MM.1S (cell line): ENCODE results near the gene SLC17A9.

Experiments used
- CTCF ChIP-seq: fragments of 300-600 bp; sonication (generic); IDR thresholded peaks from 2 replicates; pipeline ENCODE4 v1.5.1; 2016; ENCODE audit warnings: antibody characterized with exemption, low read length, mixed read lengths
- EZH2 ChIP-seq: fragments of 300-600 bp; sonication (generic); optimal IDR thresholded peaks from 2 replicates; pipeline ENCODE3; 2017; ENCODE audit warnings: low read depth, mild to moderate bottlenecking, antibody characterized with exemption, low read length, mixed read lengths
- EZH2phosphoT487 ChIP-seq: fragments of 300-600 bp; sonication (generic); IDR thresholded peaks from 2 replicates; pipeline ENCODE4 v1.6.1; 2018; ENCODE audit warnings: antibody characterized with exemption, low read length

- no peak for TF ChIP-seq CTCF
- no peak for TF ChIP-seq EZH2phosphoT487
- TF ChIP-seq EZH2, result no peak
These were observed 32.9 kb downstream of the SLC17A9 start for GRCh38 chr20:62985444-62985778.
